Fibroblast of villous mesenchyme (primary cell): ENCODE results near the gene POGLUT2. TPM values are rescaled to one million over a fixed set of nuclear protein-coding genes. Genes with fewer than 3 reads are reported as not detected.

Source experiments
- DNase-seq: peaks from one replicate; pipeline ENCODE4 v3.0.0-alpha.2; 2010; ENCODE audit warnings: low read depth
- H3K4me3 ChIP-seq: 2 replicates; pipeline ENCODE4 v1.5.1; 2011; ENCODE audit warnings: low read depth, mild to moderate bottlenecking, low read length
- CTCF ChIP-seq: IDR thresholded peaks from 2 replicates; pipeline ENCODE4 v1.5.1; 2012; ENCODE audit warnings: low read depth, mild to moderate bottlenecking, low read length; ENCODE audit not compliant: insufficient read depth
- total RNA-seq: library from RNA; depleted of rRNA; stranded (reverse); fragments of >200 nt; gene quantifications from 2 replicates; pipeline ENCODE4 v1.2.3, GENCODE V29; 2012

POGLUT2 gene
- 15.5 and 30.2 TPM in 2 replicates for total RNA-seq

- no peak for TF ChIP-seq CTCF
- peak within 1 kb of the TSS; percentile 81 for H3K4me3 ChIP-seq
- DNase-seq, result peak; percentile 93
Measured at GRCh38 chr13:102798581-102799425, at the start of gene POGLUT2, which contains the start of gene BIVM. Gene POGLUT2, minus strand, starts transcription at chr13:102798976. Its CDS starts 306 bp downstream, at chr13:102798670. Gene BIVM, plus strand, starts transcription at chr13:102799119. Its CDS starts 8,149 bp downstream, at chr13:102807268.

DNA sequence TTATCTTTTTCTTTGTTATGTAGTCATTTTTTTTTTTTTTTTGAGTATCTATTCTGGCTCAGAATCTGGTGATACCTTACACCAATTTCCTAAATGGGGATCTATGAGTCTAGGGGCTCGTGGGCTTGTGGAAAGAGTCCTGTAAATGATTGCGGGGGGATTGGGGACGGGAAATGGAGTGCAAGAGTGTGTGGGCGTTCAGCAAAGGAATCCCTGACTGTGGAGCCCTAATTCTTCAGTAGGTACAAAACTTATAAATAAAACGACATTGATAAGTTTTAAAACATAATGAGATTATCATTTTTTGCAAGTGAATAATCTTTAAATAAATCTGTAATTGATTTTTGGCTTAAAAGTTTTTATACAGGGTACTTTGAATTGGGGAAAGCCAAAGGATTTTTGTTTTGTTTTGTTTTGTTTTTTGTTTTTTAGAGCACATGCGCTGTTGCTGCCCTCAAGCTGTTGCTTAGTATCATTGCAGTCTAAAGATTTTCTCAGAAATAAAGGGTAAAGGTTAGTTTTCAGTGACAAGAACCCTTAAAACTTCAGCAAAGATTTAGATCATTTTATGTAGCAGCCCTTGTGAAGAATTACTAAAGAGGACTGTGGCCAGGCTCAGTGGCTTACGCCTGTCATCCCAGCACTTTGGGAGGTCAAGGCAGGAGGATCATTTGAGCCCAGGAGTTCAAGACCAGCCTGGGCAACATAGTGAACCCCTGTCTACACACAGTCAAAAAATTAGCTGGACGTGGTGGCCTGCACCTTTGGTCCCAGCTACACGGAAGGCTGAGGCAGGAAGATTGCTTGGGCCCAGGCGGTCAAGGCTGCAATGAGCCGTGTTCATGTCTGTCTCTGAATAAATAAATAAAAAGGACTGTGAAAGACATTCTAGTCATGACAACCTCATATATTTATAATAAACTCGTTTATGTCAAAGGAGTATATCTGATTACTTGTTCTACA is 48.8 kb upstream of the POGLUT2 start:
- TF ChIP-seq CTCF, result peak; percentile 74
- H3K4me3 ChIP-seq, result peak overlapping the region; percentile 99
- peak; percentile 60 for DNase-seq

DNA sequence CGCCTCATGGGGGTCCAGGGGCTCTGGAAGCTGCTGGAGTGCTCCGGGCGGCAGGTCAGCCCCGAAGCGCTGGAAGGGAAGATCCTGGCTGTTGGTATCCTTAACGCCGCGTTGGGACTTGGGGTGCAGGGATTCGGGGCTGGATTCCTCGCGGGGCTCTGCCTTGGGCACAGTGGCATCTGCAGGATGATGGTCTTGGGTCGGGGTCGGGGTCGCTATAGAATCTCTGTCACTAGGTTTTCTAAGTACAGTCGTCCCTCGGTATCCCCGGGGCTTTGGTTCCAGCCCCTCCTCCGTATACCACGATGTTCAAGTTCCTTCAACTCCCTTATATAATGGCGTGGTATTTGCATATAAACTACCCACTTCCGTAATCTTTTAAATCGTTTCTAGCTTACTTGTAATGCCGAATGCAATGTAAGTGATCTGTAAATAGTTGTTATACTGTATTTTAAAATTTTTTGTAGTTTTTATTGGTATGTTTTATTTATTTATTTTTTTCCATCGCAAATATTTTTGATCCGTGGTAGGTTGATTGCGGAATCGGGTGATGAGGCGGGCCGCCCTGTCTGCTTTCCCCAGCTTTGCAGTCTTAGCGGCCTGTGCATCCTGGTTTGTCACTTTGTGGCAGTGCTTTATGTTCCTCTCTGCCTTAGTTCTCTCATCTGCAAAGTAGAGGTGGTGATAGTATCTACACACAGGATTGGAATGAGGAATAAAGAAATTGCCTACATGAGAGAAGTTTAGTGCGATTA is 47.7 kb upstream of the POGLUT2 start:
- TF ChIP-seq CTCF, result no peak
- DNase-seq, result peak; percentile 55

GRCh38 chr13:102845630-102846260 is 47.0 kb upstream of the POGLUT2 start, which contains the start of gene ERCC5:
Gene ERCC5, plus strand, starts transcription at chr13:102846032. Its CDS starts 235 bp downstream, at chr13:102846267.
- no peak for TF ChIP-seq CTCF
- peak within 1 kb of the TSS; percentile 99 for H3K4me3 ChIP-seq
- peak; percentile 97 for DNase-seq

More for the DNA sequence above, 47.7 kb upstream of the POGLUT2 start:
- H3K4me3 ChIP-seq, result peak overlapping the region; percentile 99

GRCh38 chr13:102845289-102845629 is 46.5 kb upstream of the POGLUT2 start:
- peak overlapping the region; percentile 99 for H3K4me3 ChIP-seq
- no peak for DNase-seq
- no peak for TF ChIP-seq CTCF
